H1 (cell line): Measurements from ENCODE around the gene TSC2. TPM values are rescaled to one million over a fixed set of nuclear protein-coding genes. Genes with fewer than 3 reads are reported as not detected.

ENCODE experiments used
- CTCF ChIA-PET: fragments of 300-600 bp; sonication (Branson Sonifier 250); formaldehyde crosslinking; loops from one replicate; lab custom pipeline; 2021; ENCODE audit not compliant: partially characterized antibody; lab: Charles Lee
- POLR2A ChIA-PET: fragments of 300-600 bp; sonication (Branson Sonifier 250); formaldehyde crosslinking; loops from one replicate; lab custom pipeline; 2021; ENCODE audit warnings: inconsistent platforms; ENCODE audit not compliant: partially characterized antibody; lab: Charles Lee
- DNase-seq, 2 experiments: peaks; one replicate each; pipeline versions ENCODE4 v3.0.0 to v3.0.0-alpha.2; 2010 to 2022; ENCODE audit warnings: low spot score in 2 of 2, low read depth in 1 of 2, mixed read lengths in 1 of 2
- FAIRE-seq: peaks from 2 replicates; lab custom pipeline; 2011; peaks lifted over from hg19 to GRCh38; lab: Jason Lieb, UNC
- H2AFZ ChIP-seq: 2 replicates; pipeline ENCODE4 v1.8.1; 2012; ENCODE audit warnings: low read length, inconsistent platforms
- H2AK5ac ChIP-seq: 2 replicates; pipeline ENCODE4 v1.6.1; 2013; ENCODE audit warnings: low read depth, low read length
- H2BK120ac ChIP-seq: replicated peaks from 2 replicates; pipeline ENCODE3; 2013; ENCODE audit warnings: low read depth, low read length, inconsistent platforms
- H2BK12ac ChIP-seq: 2 replicates; pipeline ENCODE4 v1.6.1; 2013; ENCODE audit warnings: low read depth, low read length
- H2BK15ac ChIP-seq: 2 replicates; pipeline ENCODE4 v1.6.1; 2013; ENCODE audit warnings: low read length
- H2BK20ac ChIP-seq: 2 replicates; pipeline ENCODE4 v1.6.1; 2013; ENCODE audit warnings: low read length
- H2BK5ac ChIP-seq: 2 replicates; pipeline ENCODE4 v1.6.1; 2013; ENCODE audit warnings: low read depth, low read length
- H3K14ac ChIP-seq: 2 replicates; pipeline ENCODE4 v1.6.1; 2013; ENCODE audit warnings: inconsistent platforms; ENCODE audit not compliant: insufficient read length
- H3K18ac ChIP-seq: 2 replicates; pipeline ENCODE4 v1.6.1; 2013; ENCODE audit warnings: low read length; ENCODE audit errors: extremely low read depth
- H3K23ac ChIP-seq: 2 replicates; pipeline ENCODE4 v1.6.1; 2013; ENCODE audit warnings: inconsistent platforms; ENCODE audit not compliant: insufficient read length
- H3K23me2 ChIP-seq: 2 replicates; pipeline ENCODE4 v1.6.1; 2013; ENCODE audit warnings: low read depth, low read length
- H3K27ac ChIP-seq: 2 replicates; pipeline ENCODE4 v1.6.1; 2011; ENCODE audit warnings: low read depth, low read length, inconsistent platforms
- H3K27me3 ChIP-seq, 4 experiments: replicated peaks in 1 of 4; 1 replicate in 1 of 4; 2 replicates in 3 of 4; pipeline versions ENCODE4 v1.6.1 to v1.8.1; 2011 to 2013; ENCODE audit warnings: low read length in 3 of 4, mild to moderate bottlenecking in 3 of 4, inconsistent platforms in 2 of 4, mixed read lengths in 2 of 4, moderate library complexity in 1 of 4; ENCODE audit not compliant: control insufficient read depth in 3 of 4, insufficient read depth in 3 of 4; ENCODE audit errors: extremely low read depth in 1 of 4
- H3K36me3 ChIP-seq, 4 experiments: 2 replicates each; pipeline versions ENCODE4 v1.6.1 to v1.8.1; 2011 to 2013; ENCODE audit warnings: mild to moderate bottlenecking in 4 of 4, low read length in 3 of 4, moderate library complexity in 2 of 4, control low read depth in 1 of 4, inconsistent platforms in 1 of 4; ENCODE audit not compliant: insufficient read depth in 4 of 4, control insufficient read depth in 2 of 4
- H3K4ac ChIP-seq: replicated peaks from 2 replicates; pipeline ENCODE3; 2013; ENCODE audit warnings: low read length, low read depth, mixed read lengths, inconsistent platforms; ENCODE audit not compliant: insufficient read length
- H3K4me1 ChIP-seq, 4 experiments: replicated peaks in 1 of 4; 1 replicate in 1 of 4; 2 replicates in 3 of 4; pipeline versions ENCODE4 v1.6.1 to v1.8.1; 2011 to 2013; ENCODE audit warnings: low read length in 3 of 4, inconsistent platforms in 2 of 4, mixed read lengths in 1 of 4; ENCODE audit not compliant: insufficient read depth in 4 of 4, control insufficient read depth in 3 of 4
- H3K4me2 ChIP-seq, 2 experiments: 2 replicates each; pipeline versions ENCODE4 v1.6.1 to v1.8.1; 2011 to 2013; ENCODE audit warnings: low read depth in 2 of 2, low read length in 2 of 2, control low read depth in 1 of 2, inconsistent platforms in 1 of 2, mild to moderate bottlenecking in 1 of 2; ENCODE audit not compliant: insufficient read depth in 1 of 2
- H3K4me3 ChIP-seq, 4 experiments: fragments of 200-600, 300-600 bp in 1 of 4; sonication (generic), shearing (Covaris generic), sonication (Bioruptor Twin) in 1 of 4; 2 replicates each; pipeline versions ENCODE4 v1.5.1 to v1.8.1; 2011 to 2016; ENCODE audit warnings: low read length in 4 of 4, low read depth in 3 of 4, control low read depth in 2 of 4, inconsistent platforms in 2 of 4, mild to moderate bottlenecking in 2 of 4, mixed read lengths in 1 of 4, moderate library complexity in 1 of 4; ENCODE audit not compliant: insufficient read depth in 2 of 4; ENCODE audit errors: extremely low read depth in 1 of 4
- H3K56ac ChIP-seq: replicated peaks from 2 replicates; pipeline ENCODE3; 2013; ENCODE audit warnings: low read depth, mild to moderate bottlenecking, mixed read lengths, low read length, inconsistent platforms; ENCODE audit not compliant: insufficient read length
- H3K79me1 ChIP-seq: 2 replicates; pipeline ENCODE4 v1.6.1; 2013; ENCODE audit warnings: low read depth, low read length, control low read depth
- H3K79me2 ChIP-seq, 2 experiments: 2 replicates each; pipeline versions ENCODE4 v1.6.1 to v1.8.1; 2012 to 2013; ENCODE audit warnings: low read length in 2 of 2, mild to moderate bottlenecking in 2 of 2, inconsistent platforms in 1 of 2; ENCODE audit not compliant: insufficient read depth in 2 of 2, control insufficient read depth in 1 of 2
- H3K9ac ChIP-seq, 4 experiments: replicated peaks in 1 of 4; 1 replicate in 1 of 4; 2 replicates in 3 of 4; pipeline versions ENCODE4 v1.6.1 to v1.8.1; 2011 to 2013; ENCODE audit warnings: low read depth in 3 of 4, low read length in 3 of 4, control low read depth in 2 of 4, mild to moderate bottlenecking in 2 of 4, moderate library complexity in 2 of 4, inconsistent platforms in 1 of 4; ENCODE audit errors: extremely low read depth in 1 of 4
- H3K9me3 ChIP-seq, 2 experiments: 2 replicates each; pipeline versions ENCODE4 v1.6.1 to v1.8.1; 2012 to 2013; ENCODE audit warnings: mild to moderate bottlenecking in 2 of 2, moderate library complexity in 2 of 2, control low read depth in 1 of 2, inconsistent platforms in 1 of 2, low read depth in 1 of 2, low read length in 1 of 2, mixed read lengths in 1 of 2; ENCODE audit not compliant: insufficient read depth in 2 of 2
- H4K20me1 ChIP-seq, 2 experiments: replicated peaks in 1 of 2; 2 replicates each; pipeline versions ENCODE3 to v1.8.1; 2011 to 2013; ENCODE audit warnings: inconsistent platforms in 2 of 2, low read length in 2 of 2, mild to moderate bottlenecking in 1 of 2; ENCODE audit not compliant: insufficient read depth in 2 of 2, control insufficient read depth in 1 of 2
- H4K5ac ChIP-seq: 2 replicates; pipeline ENCODE4 v1.6.1; 2013; ENCODE audit warnings: low read length, low read depth, mixed read lengths, inconsistent platforms; ENCODE audit not compliant: insufficient read length
- H4K8ac ChIP-seq: 2 replicates; pipeline ENCODE4 v1.8.0; 2013; ENCODE audit warnings: mild to moderate bottlenecking, moderate library complexity, low read length, inconsistent platforms; ENCODE audit not compliant: insufficient read depth; ENCODE audit errors: extremely low read depth
- H4K91ac ChIP-seq: replicated peaks from 2 replicates; pipeline ENCODE3; 2013; ENCODE audit warnings: low read length, mixed read lengths, inconsistent platforms; ENCODE audit not compliant: insufficient read length
- FOSL1 ChIP-seq: IDR thresholded peaks from 2 replicates; pipeline ENCODE4 v1.6.1; 2011; ENCODE audit warnings: mild to moderate bottlenecking, low read depth, low read length, moderate library complexity; ENCODE audit not compliant: insufficient read depth
- GABPA ChIP-seq: IDR thresholded peaks from 2 replicates; pipeline ENCODE4 v1.6.1; 2011; ENCODE audit warnings: mild to moderate bottlenecking, low read length, moderate library complexity, borderline replicate concordance; ENCODE audit not compliant: insufficient read depth
- HDAC6 ChIP-seq: IDR thresholded peaks from one replicate; pipeline ENCODE4 v1.7.1; 2012; ENCODE audit warnings: low read depth, mild to moderate bottlenecking, inconsistent platforms, low read length, moderate library complexity
- JUND ChIP-seq: IDR thresholded peaks from 2 replicates; pipeline ENCODE4 v1.6.1; 2011; ENCODE audit warnings: mild to moderate bottlenecking, improper control_type of control experiment, low read length
- KDM4A ChIP-seq: IDR thresholded peaks from one replicate; pipeline ENCODE4 v1.7.1; 2012; ENCODE audit warnings: low read depth, mild to moderate bottlenecking, moderate library complexity, low read length, inconsistent platforms; ENCODE audit not compliant: severe bottlenecking
- PHF8 ChIP-seq: fragments of 200-600 bp; sonication (generic); conservative IDR thresholded peaks from 2 replicates; pipeline ENCODE4 v1.7.1; 2012; ENCODE audit warnings: low read depth, mild to moderate bottlenecking, inconsistent platforms, low read length, moderate library complexity
- POLR2AphosphoS5 ChIP-seq: IDR thresholded peaks from 2 replicates; pipeline ENCODE4 v1.6.1; 2011; ENCODE audit warnings: low read depth, low read length
- POU5F1 ChIP-seq: IDR thresholded peaks from 2 replicates; pipeline ENCODE4 v1.6.1; 2011; ENCODE audit warnings: low read depth, mild to moderate bottlenecking, low read length, moderate library complexity
- RAD21 ChIP-seq, 2 experiments: IDR thresholded peaks in 1 of 2; conservative IDR thresholded peaks in 1 of 2; 2 replicates each; pipeline ENCODE4 v1.6.1; 2011; ENCODE audit warnings: low read depth in 2 of 2, low read length in 2 of 2, improper control_type of control experiment in 1 of 2, inconsistent platforms in 1 of 2, mild to moderate bottlenecking in 1 of 2, moderate library complexity in 1 of 2
- RXRA ChIP-seq: IDR thresholded peaks from 2 replicates; pipeline ENCODE4 v1.6.1; 2011; ENCODE audit warnings: low read depth, mild to moderate bottlenecking, low read length, moderate library complexity; ENCODE audit not compliant: insufficient read depth
- SAP30 ChIP-seq: fragments of 300-600 bp; sonication (generic); IDR thresholded peaks from 2 replicates; pipeline ENCODE4 v1.7.1; 2012; ENCODE audit warnings: low read length, moderate library complexity, mild to moderate bottlenecking, inconsistent platforms; ENCODE audit not compliant: insufficient read depth, insufficient replicate concordance
- SIX5 ChIP-seq: IDR thresholded peaks from 2 replicates; pipeline ENCODE4 v1.6.1; 2011; ENCODE audit warnings: mild to moderate bottlenecking, low read depth, low read length
- SRF ChIP-seq: IDR thresholded peaks from 2 replicates; pipeline ENCODE4 v1.6.1; 2011; ENCODE audit warnings: mild to moderate bottlenecking, low read depth, low read length, moderate library complexity
- WGBS, 2 experiments: shearing (Covaris generic) in 1 of 2; methylation state at CpG; one replicate each; pipeline versions ENCODE4 v1.1.6 to v1.1.7; 2013 to 2015; ENCODE audit warnings: low lambda C conversion rate in 2 of 2, mixed read lengths in 2 of 2, inconsistent platforms in 1 of 2, low coverage in 1 of 2, missing lambda C conversion rate in 1 of 2; ENCODE audit not compliant: insufficient replicate concordance in 2 of 2, insufficient coverage in 1 of 2, insufficient read length in 1 of 2; ENCODE audit errors: extremely low coverage in 1 of 2, missing lambda C conversion rate in 1 of 2; 5-methylcytosine and 5-hydroxymethylcytosine counted together
- polyA plus RNA-seq, 7 experiments: library from polyadenylated mRNA; depleted of rRNA in 3 of 7; stranded (reverse) in 5 of 7; unstranded in 2 of 7; fragments of >200 nt in 5 of 7; fragments of 200-250 nt in 2 of 7; gene quantifications; 1 replicate in 5 of 7; 2 replicates in 1 of 7; 4 replicates in 1 of 7; pipeline versions ENCODE4 v1.2.1 to v1.2.3, GENCODE V29; 2011 to 2013; ENCODE audit warnings: missing spikeins in 2 of 7, mixed read lengths in 2 of 7
- total RNA-seq: library from RNA; stranded (reverse); fragmentation: NEBNext Ultra II Directional; extraction: Animal tissue kit (Norgen Biotek cat#: 25700); gene quantifications from 2 replicates; pipeline ENCODE4 v1.2.1, GENCODE V29; 2021

TSC2 gene
- total and polyA plus RNA-seq, 2 of the 8 experiments (the other 6 are each of a cell fraction or from before 2014, with no cell fraction given), result 65.9 to 96.6 TPM

DNA sequence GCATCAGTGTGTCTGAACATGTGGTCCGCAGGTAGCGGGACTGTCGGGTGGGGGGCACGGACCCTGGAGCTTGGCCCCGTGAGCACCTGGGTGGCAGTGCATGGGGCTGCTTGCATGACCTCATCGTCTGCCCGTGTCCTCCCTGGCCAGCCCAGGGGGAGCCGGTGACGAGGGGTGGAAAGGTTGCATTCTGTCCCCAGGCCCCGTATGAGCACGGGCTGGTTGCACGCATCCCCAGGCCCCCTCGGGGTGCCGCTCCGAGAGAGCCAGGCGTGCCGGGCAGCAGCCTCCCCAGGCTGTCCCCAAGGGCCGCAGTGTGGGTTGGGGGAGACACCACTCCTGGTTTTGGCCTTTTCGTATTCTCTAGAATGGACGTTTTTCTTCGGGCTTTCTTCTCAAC, 29.9 kb downstream of the TSC2 start:
- no peak for FAIRE-seq
- Histone ChIP-seq H4K8ac (no peak overlapping the region), H4K91ac (no peak overlapping the region), H4K5ac (no peak overlapping the region), H3K14ac (no peak overlapping the region), H2BK12ac (no peak overlapping the region), H3K9ac (no peak overlapping the region), H2BK120ac (no peak overlapping the region), H3K56ac (no peak overlapping the region), H2AFZ (no peak overlapping the region), H3K27me3 (no peaks in the 10 kb centered on the region), H2BK5ac (no peak overlapping the region), H3K27ac (no peak overlapping the region), H3K18ac (no peak overlapping the region), H3K4me2 (no peak overlapping the region), H3K4me1 (no peaks in the 10 kb centered on the region), H3K23ac (no peak overlapping the region), H2BK20ac (no peak overlapping the region), H3K4ac (no peak overlapping the region), H3K23me2 (no peaks in the 10 kb centered on the region), H3K4me3 (no peak overlapping the region), H3K79me2 (no peaks in the 10 kb centered on the region), H2AK5ac (no peak overlapping the region), H2BK15ac (no peak overlapping the region), H4K20me1 (peaks cover 4 to 5% of the 10 kb centered on the region in 2 experiments), H3K79me1 (no peaks in the 10 kb centered on the region), H3K9me3 (no peaks in the 10 kb centered on the region), H3K36me3 (peaks cover 0 to 26% (median 3%) of the 10 kb centered on the region in 4 experiments; a peak in 5 of 8 replicates)
- POLR2A ChIA-PET, result interaction anchor here (1.6 to 8.8 kb wide), 4 partner anchors 8 to 113 kb away, joined by 4 to 50 read pairs (median 6); partner anchors contain the start of genes RPS2 and TRAF7
- DNase-seq, result no peak
- TF ChIP-seq POU5F1 (no peak), JUND (no peak), KDM4A (no peak), HDAC6 (no peak), SRF (no peak), POLR2AphosphoS5 (no peak), RAD21 (IDR thresholded peaks at IDR 0.05 in 1 of 2, conservative IDR thresholded peaks at IDR 0.05 in 1 of 2; ENCODE audit: low read depth in 2 of 2, low read length in 2 of 2) (no peak), SAP30 (no peak), RXRA (no peak), FOSL1 (no peak), SIX5 (no peak), PHF8 (no peak), GABPA (no peak)
- WGBS, 2 experiments, result 94% methylated on average over 21 of the region's 21 CpGs; no CpG with 5 or more reads in 1 of the 2 experiments
- CTCF ChIA-PET, result interaction anchor here (0.7 to 4.4 kb wide), 6 partner anchors 13 to 61 kb away, joined by 3 to 25 read pairs (median 4); partner anchors contain the start of genes NPW, NTHL1 and TSC2
